ENCODE data around the gene LAMC2.
"Not testable (repeated sequence)": the region's sequence is repeated elsewhere in the genome, so short reads cannot be mapped to it uniquely, and the experiment has no call there.

LAMC2 gene

DNA sequence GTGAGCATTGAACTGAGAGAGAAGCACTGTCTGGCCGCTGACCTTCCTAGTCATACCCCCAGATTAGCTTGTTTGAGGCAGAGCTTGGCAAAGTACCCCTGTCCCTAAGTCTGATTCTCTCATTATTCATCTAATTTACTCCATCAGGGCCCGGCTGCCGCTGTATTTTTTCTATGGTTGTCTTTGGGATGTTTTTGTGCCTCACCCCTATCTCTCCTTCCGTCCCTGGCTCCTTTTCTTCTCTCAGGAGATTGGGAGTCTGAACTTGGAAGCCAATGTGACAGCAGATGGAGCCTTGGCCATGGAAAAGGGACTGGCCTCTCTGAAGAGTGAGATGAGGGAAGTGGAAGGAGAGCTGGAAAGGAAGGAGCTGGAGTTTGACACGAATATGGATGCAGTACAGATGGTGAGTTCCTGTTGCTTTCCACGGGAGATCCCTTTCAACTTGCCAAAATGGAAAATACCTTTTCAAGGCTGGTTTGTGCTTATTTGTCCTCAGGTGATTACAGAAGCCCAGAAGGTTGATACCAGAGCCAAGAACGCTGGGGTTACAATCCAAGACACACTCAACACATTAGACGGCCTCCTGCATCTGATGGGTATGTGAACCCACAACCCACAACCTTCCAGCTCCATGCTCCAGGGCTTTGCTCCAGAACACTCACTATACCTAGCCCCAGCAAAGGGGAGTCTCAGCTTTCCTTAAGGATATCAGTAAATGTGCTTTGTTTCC, 53.9 kb downstream of the LAMC2 start:
- no peak for DNase-seq

DNA sequence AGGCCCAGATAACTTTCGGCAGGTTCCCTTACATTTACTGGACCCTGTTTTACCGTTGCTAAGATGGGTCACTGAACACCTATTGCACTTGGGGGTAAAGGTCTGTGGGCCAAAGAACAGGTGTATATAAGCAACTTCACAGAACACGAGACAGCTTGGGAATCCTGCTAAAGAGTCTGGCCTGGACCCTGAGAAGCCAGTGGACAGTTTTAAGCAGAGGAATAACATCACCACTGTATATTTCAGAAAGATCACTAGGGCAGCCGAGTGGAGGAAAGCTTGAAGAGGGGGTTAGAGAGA, 54.4 kb downstream of the LAMC2 start:
- no peak for DNase-seq

DNA sequence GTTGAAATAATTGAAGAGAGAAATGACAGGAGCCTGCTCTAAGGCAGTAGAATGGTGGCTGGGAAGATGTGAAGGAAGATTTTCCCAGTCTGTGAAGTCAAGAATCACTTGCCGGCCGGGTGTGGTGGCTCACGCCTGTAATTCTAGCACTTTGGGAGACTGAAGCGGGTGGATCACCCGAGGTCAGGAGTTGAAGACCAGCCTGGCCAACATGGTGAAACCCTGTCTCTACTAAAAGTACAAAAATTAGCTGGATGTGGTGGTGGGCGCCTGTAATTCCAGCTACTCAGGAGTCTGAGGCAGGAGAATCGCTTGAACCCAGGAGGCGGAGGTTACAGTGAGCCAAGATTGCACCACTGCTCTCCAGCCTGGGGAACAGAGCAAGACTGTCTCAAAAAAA, 54.8 kb downstream of the LAMC2 start:
- not testable (repeated sequence) for DNase-seq

- no peak for DNase-seq
These were observed 55.4 kb downstream of the LAMC2 start for GRCh38 chr1:183241471-183241870.

DNA sequence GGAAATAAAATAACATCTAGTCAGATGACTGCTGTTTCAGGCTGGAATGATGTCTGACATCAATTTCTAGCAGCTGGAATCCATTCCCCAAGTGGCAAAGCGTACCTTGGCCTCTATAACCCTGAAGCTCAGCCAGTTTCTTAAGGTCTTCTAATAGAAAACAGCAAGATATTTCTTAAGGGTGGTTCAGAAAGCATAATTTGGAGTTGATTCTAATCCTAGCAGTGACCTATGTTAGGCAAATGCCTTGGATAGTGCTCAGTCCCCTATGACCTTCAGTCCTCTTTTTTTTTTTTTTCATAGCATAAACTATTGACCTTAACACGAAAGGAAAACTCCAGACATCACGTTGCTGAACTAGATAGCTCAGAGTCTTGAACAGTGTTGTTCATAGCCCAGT, 56.5 kb downstream of the LAMC2 start:
- no peak for DNase-seq

GRCh38 chr1:183243161-183244050, 57.3 kb downstream of the LAMC2 start:
- DNase-seq, result no peak

DNA sequence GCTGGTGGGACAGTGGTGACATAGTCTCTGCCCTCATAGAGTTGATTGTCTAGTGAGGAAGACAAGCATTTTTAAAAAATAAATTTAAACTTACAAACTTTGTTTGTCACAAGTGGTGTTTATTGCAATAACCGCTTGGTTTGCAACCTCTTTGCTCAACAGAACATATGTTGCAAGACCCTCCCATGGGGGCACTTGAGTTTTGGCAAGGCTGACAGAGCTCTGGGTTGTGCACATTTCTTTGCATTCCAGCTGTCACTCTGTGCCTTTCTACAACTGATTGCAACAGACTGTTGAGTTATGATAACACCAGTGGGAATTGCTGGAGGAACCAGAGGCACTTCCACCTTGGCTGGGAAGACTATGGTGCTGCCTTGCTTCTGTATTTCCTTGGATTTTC, 58.4 kb downstream of the LAMC2 start:
- no peak for DNase-seq

DNA sequence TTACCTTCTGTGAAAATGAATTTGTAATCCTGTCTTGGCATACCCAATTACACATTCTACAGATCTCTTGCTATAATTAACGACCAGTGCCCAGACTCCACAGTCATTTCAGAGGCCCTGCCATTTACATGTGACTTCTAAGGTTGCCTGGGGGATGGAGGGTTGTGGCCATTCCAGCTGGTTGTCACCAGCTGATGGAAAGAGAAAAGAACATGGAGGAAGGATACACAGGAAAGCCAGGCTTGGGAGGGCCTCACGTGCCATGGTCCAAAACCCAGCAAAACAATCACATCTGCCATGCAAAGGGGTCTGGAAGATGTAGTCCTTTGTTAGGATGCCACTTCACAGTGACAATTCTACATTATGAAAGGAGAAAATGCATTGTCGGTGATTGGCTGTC, 59.3 kb downstream of the LAMC2 start:
- no peak for DNase-seq

- no peak for DNase-seq
These were observed 60.4 kb downstream of the LAMC2 start for GRCh38 chr1:183246436-183246835.

- DNase-seq, result no peak
These were observed 61.0 kb downstream of the LAMC2 start for GRCh38 chr1:183247066-183247465.

GRCh38 chr1:183247484-183247883, 61.4 kb downstream of the LAMC2 start:
- no peak for DNase-seq

GRCh38 chr1:183247931-183248330, 61.9 kb downstream of the LAMC2 start:
- no peak for DNase-seq

DNA sequence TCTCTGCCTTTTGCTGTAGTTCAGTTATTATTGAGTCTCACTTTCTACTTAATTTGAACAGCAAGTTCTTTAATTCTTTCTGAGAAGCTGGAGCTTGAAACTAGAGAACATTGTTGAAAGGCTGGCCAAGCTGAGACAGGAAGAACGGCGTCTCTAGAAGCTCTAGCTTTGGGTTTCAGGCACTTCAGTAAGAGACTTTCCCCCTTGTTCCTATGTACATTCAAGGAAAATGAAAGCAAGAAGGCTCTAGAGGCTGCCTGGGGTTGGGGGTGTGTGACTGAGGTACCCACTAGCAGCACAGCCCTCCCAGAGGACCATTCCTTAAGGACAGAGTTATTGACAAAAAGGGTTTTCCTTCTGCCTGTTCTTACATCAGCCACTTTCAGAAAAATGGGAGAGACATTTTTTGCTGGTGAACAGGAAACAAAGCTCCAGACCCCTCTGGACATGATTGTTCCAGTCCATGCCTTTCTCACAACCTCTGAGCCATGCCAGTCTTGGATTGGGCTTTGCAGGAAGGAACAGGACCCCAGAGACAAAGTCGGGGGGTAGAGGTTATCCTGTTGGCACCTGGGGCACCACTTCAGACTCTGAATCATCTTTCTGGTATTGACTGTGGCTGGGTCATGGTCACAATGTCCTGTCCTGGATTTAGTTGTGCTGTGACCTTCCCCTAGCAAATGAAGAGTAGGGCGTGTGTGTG, 63.1 kb downstream of the LAMC2 start:
- DNase-seq, result no peak

DNA sequence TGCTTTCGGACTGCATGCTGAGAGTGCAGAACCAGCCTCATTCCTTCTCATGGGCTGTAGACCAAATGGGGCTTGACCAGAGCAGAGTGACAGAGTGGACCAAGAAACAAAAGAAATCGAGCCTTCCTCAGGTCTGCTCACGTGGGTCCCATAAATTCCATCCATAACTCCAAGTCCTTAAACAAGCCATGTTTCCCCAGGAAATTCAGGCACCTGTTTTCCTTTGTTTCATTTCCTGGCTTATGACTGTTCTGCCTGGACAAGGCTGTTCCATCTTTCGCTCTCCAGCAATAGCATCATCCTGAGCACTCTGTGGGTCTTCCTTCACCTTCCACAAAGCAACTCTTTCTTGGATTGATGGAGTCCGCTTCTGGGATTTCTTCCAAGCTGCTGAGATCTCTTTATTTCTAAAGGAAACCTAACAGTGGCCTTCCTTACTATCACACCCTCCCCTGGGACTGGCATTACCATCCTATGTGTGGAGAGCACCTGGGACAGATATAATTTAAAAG, 63.9 kb downstream of the LAMC2 start:
- no peak for DNase-seq

GRCh38 chr1:183251101-183251958, 65.3 kb downstream of the LAMC2 start:
- DNase-seq, result no peak

DNA sequence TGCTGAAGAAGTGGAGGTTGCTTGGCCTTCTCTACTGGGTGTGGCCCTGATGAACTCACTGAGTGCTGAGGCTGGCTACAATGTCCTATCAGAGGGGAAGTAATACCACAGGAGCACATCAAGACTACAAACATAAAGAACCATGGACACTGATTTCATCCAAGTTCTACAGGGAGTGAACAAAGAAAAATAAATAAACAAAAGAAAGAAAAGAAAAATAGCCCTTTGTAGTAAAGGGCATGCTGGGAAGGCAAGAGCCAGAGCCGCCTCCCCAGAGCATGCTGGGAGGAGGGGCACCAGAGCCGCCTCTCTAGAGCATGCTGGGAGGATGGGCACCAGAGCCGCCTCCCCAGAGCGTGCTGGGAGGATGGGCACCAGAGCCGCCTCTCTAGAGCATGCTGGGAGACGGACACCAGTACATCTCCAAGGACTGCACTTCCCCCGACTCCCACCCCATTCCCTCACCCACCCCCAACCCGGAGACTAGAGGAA, 65.9 kb downstream of the LAMC2 start:
- DNase-seq, result no peak

DNA sequence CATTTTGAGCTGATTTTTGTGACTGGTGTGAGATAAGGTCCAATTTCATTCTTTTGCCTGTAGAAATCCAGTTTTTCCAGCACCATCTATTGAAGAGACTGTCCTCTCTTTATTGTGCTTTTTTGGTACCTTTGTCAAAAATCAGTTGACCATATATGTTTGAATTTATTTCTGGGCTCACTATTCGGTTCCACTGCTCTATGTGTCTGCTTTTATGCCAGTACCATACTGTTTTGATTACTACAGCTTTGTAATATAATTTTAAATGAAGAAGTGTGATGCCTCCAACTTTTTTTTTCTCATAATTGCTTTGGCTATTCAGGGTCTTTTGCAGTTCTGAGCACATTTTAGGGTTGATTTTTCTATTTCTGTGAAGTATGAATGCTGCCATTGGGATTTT, 69.0 kb downstream of the LAMC2 start:
- no peak for DNase-seq

DNA sequence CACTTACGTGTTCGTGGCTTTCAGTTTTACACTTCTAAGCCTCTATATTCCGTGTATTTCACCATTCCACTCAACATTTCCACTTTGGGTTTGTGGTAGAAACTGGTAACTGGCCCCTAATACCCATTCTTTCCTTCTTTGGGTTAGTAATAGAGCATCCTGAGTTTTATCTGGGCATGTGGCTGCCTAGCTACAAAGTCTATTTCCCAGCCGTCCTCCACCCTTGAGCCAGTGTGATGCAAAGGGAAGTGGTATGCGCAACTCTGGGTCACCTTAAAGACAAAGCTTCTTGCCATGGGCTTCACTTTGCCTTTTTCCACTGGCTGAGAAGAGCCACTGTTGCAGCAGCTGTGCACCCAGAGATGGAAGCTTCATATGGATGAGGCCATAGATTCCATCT, 73.9 kb downstream of the LAMC2 start:
- DNase-seq, result no peak

GRCh38 chr1:183262628-183263200, 76.7 kb downstream of the LAMC2 start:
- DNase-seq, result no peak

GRCh38 chr1:183263886-183264602, 78.0 kb downstream of the LAMC2 start:
- no peak for DNase-seq

- DNase-seq, result no peak
These were observed 81.8 kb downstream of the LAMC2 start for GRCh38 chr1:183267646-183268431.
